K562 (cell line): Measurements from ENCODE around the gene NPR1. TPM values are rescaled to one million over a fixed set of nuclear protein-coding genes. Genes with fewer than 3 reads are reported as not detected.

ENCODE experiments used
- ATAC-seq: fragments of 200-7000 bp; cut with Tn5 transposase; 3 replicates; pipeline ENCODE4 v1.9.1; 2020; ENCODE audit warnings: moderate library complexity
- Bru-seq: library from RNA; stranded (reverse); fragments of 400-500 nt; gene quantifications from one replicate; lab custom pipeline; 2021; lab: Mats Ljungman, UMichigan
- BruChase-seq, 2 experiments: library from RNA; stranded (reverse); fragments of 400-500 nt; gene quantifications; one replicate each; lab custom pipeline; 2021; lab: Mats Ljungman, UMichigan
- BruUV-seq: library from RNA; stranded (reverse); fragments of 400-500 nt; replicated peaks from 2 replicates; lab custom pipeline; 2021; lab: Mats Ljungman, UMichigan
- CTCF ChIA-PET: fragments of 300-600 bp; formaldehyde crosslinking; extraction: SDS; loops from one replicate; lab custom pipeline; 2021; ENCODE audit warnings: low intra/inter-chr PET ratio; lab: Yijun Ruan, JAX
- POLR2A ChIA-PET: fragments of 300-600, 350-650 bp; sonication (Branson Sonifier 250); formaldehyde crosslinking; extraction: SDS; loops from one replicate; lab custom pipeline; 2021; ENCODE audit warnings: antibody characterized with exemption, inconsistent platforms; lab: Yijun Ruan, JAX
- DNase-seq, 4 experiments: peaks; one replicate each; pipeline versions ENCODE4 v3.0.0 to v3.0.0-alpha.2; 2011 to 2018; ENCODE audit warnings: low spot score in 3 of 4, mixed read lengths in 3 of 4; ENCODE audit errors: extremely low read depth in 1 of 4
- FAIRE-seq: peaks from 2 replicates; lab custom pipeline; 2011; peaks lifted over from hg19 to GRCh38; lab: Jason Lieb, UNC
- H2AFZ ChIP-seq: 2 replicates; pipeline ENCODE4 v1.6.0; 2011; ENCODE audit warnings: low read depth, low read length, control low read depth, inconsistent platforms
- H3K27ac ChIP-seq: fragments of 200-600 bp; 3 replicates; pipeline ENCODE4 v1.8.0; 2011; ENCODE audit warnings: low read depth, mild to moderate bottlenecking, control low read depth, inconsistent platforms, low read length, moderate library complexity, mixed read lengths; ENCODE audit errors: extremely low read depth
- H3K27me3 ChIP-seq, 2 experiments: fragments of 300-600 bp in 1 of 2; 2 replicates in 1 of 2; 3 replicates in 1 of 2; pipeline versions ENCODE4 v1.6.0 to v1.8.0; 2011; ENCODE audit warnings: inconsistent platforms in 2 of 2, low read length in 2 of 2, mild to moderate bottlenecking in 1 of 2, mixed read lengths in 1 of 2, moderate library complexity in 1 of 2; ENCODE audit not compliant: control insufficient read depth in 2 of 2, insufficient read depth in 2 of 2
- H3K36me3 ChIP-seq: fragments of 300-600 bp; 3 replicates; pipeline ENCODE4 v1.8.0; 2011; ENCODE audit warnings: mild to moderate bottlenecking, low read length, inconsistent platforms; ENCODE audit not compliant: control insufficient read depth, insufficient read depth
- H3K4me1 ChIP-seq, 2 experiments: fragments of 200-600 bp in 1 of 2; replicated peaks in 1 of 2; 2 replicates in 1 of 2; 3 replicates in 1 of 2; pipeline versions ENCODE4 v1.5.1 to v1.8.0; 2011; ENCODE audit warnings: inconsistent platforms in 2 of 2, low read length in 2 of 2, mild to moderate bottlenecking in 1 of 2, mixed read lengths in 1 of 2, moderate library complexity in 1 of 2; ENCODE audit not compliant: control insufficient read depth in 2 of 2, insufficient read depth in 2 of 2
- H3K4me2 ChIP-seq: 2 replicates; pipeline ENCODE4 v1.6.1; 2011; ENCODE audit warnings: low read length, control low read depth, inconsistent platforms, mixed read lengths; ENCODE audit not compliant: insufficient read depth
- H3K4me3 ChIP-seq: fragments of 200-600 bp; sonication (generic), shearing (Covaris generic); 2 replicates; pipeline ENCODE4 v1.5.1; 2016; ENCODE audit warnings: control low read depth, inconsistent platforms
- H3K79me2 ChIP-seq: fragments of 200-600 bp; 3 replicates; pipeline ENCODE4 v1.8.0; 2011; ENCODE audit warnings: low read length, inconsistent platforms; ENCODE audit not compliant: control insufficient read depth, insufficient read depth
- H3K9ac ChIP-seq, 2 experiments: 2 replicates each; pipeline versions ENCODE4 v1.6.0 to v1.6.1; 2011; ENCODE audit warnings: low read depth in 2 of 2, low read length in 2 of 2, control low read depth in 1 of 2, inconsistent platforms in 1 of 2, mild to moderate bottlenecking in 1 of 2, mixed read lengths in 1 of 2; ENCODE audit not compliant: insufficient read depth in 1 of 2
- H3K9me1 ChIP-seq: one replicate; pipeline ENCODE4 v1.6.0; 2011; ENCODE audit warnings: inconsistent platforms, mild to moderate bottlenecking, low read length, moderate library complexity; ENCODE audit not compliant: control insufficient read depth, insufficient read depth
- H3K9me3 ChIP-seq: replicated peaks from 2 replicates; pipeline ENCODE4 v1.5.1; 2011; ENCODE audit warnings: low read depth, low read length, inconsistent platforms; ENCODE audit not compliant: control insufficient read depth, insufficient read depth
- H4K20me1 ChIP-seq: replicated peaks from 2 replicates; pipeline ENCODE4 v1.6.1; 2011; ENCODE audit warnings: low read length, inconsistent platforms, mixed read lengths; ENCODE audit not compliant: control insufficient read depth, insufficient read depth
- E2F6 ChIP-seq, 2 experiments: IDR thresholded peaks; 2 replicates each; pipeline ENCODE4 v1.6.1; 2011; ENCODE audit warnings: borderline replicate concordance in 1 of 2, control low read depth in 1 of 2, low read depth in 1 of 2, low read length in 1 of 2, mild to moderate bottlenecking in 1 of 2, mixed read lengths in 1 of 2, moderate library complexity in 1 of 2; ENCODE audit not compliant: insufficient read depth in 1 of 2, insufficient read length in 1 of 2, poor library complexity in 1 of 2, severe bottlenecking in 1 of 2; ENCODE audit errors: extremely low read depth in 1 of 2
- WGBS: fragments of 100-300 bp; shearing (Covaris generic); methylation state at CpG from one replicate; pipeline ENCODE4 v1.1.6; 2016; ENCODE audit warnings: low coverage, mixed read lengths; ENCODE audit not compliant: insufficient coverage; ENCODE audit errors: missing lambda C conversion rate; 5-methylcytosine and 5-hydroxymethylcytosine counted together
- in situ Hi-C: fragments of 300-500 bp; cut with MboI; formaldehyde crosslinking; loops from 4 replicates; pipeline ENCODE4 v1.15.0; 2018; ENCODE audit warnings: inconsistent platforms, mixed read lengths
- intact Hi-C: fragments of 100-400 bp; cut with micrococcal nuclease; formaldehyde crosslinking; loops from 2 replicates; pipeline ENCODE4 v1.14.2; 2022
- long read RNA-seq, 3 experiments: library from polyadenylated mRNA in 2 of 3; library from RNA in 1 of 3; unstranded in 2 of 3; stranded (forward) in 1 of 3; transcript quantifications; one replicate each; pipeline ENCODE4 v2.0.0, GENCODE V29; 2019 to 2022
- polyA minus RNA-seq, 3 experiments: library from RNA; depleted of rRNA, polyadenylated mRNA; stranded (reverse); fragments of >200 nt; gene quantifications; 2 replicates each; pipeline ENCODE4 v1.2.3, GENCODE V29; 2011
- polyA plus RNA-seq, 8 experiments: library from polyadenylated mRNA; depleted of rRNA in 4 of 8; stranded (reverse) in 5 of 8; unstranded in 3 of 8; fragments of >200 nt; fragmentation: Nextera tagmentation in 2 of 8; fragmentation: Illumina TruSeq in 1 of 8; extraction: Ambion mirVana in 2 of 8; extraction: Trizol in 1 of 8; gene quantifications; 2 replicates each; pipeline versions ENCODE4 v1.2.1 to v1.2.3, GENCODE V29; 2011 to 2014; ENCODE audit warnings: inconsistent platforms in 1 of 8, missing spikeins in 1 of 8
- total RNA-seq, 7 experiments: library from RNA; depleted of rRNA in 6 of 7; stranded (reverse); fragments of >200 nt in 6 of 7; fragmentation: Illumina TruSeq in 2 of 7; extraction: Trizol in 2 of 7; gene quantifications; 2 replicates each; pipeline versions ENCODE4 v1.2.1 to v1.2.3, GENCODE V29; 2011 to 2021; ENCODE audit warnings: low replicate concordance in 1 of 7

NPR1 gene
- total RNA-seq (2011; cell fraction: chromatin; rRNA removed; ENCODE audit: low replicate concordance): 0.58 TPM in 1 of 2 replicates, not detected in the other
- 0.13 and 0.17 TPM in 2 replicates for total RNA-seq (2011; cell fraction: nucleolus; rRNA removed)
- total RNA-seq (2011; cell fraction: nucleoplasm; rRNA removed): not detected in 2 replicates
- total RNA-seq (2014; rRNA removed) (0.05 TPM in 1 of 2 replicates, not detected in the other), total RNA-seq (2014; rRNA removed; fragmentation: Illumina TruSeq; extraction: Trizol) (not detected in 2 replicates), total RNA-seq (2015; rRNA removed; fragmentation: Illumina TruSeq; extraction: Trizol) (not detected in 2 replicates), total RNA-seq (2021) (0.04 and 0.16 TPM in 2 replicates), polyA plus RNA-seq (2011; rRNA removed) (0.06 TPM in 1 of 2 replicates, not detected in the other), polyA plus RNA-seq (2014; fragmentation: Illumina TruSeq; extraction: Trizol) (not detected in 2 replicates), polyA plus RNA-seq (2014; fragmentation: Nextera tagmentation; extraction: Ambion mirVana) (not detected), polyA plus RNA-seq (2014; rRNA removed) (not detected in 2 replicates), polyA minus RNA-seq (2011; rRNA and poly(A)+ RNA removed) (not detected in 2 replicates), Bru-seq, nascent RNA (percentile 13 among the genes with signal in this experiment), BruChase-seq, experiment 1, labeled RNA remaining after a 2-hour chase (percentile 6 among the genes with signal in this experiment), BruChase-seq, experiment 2, labeled RNA remaining after a 6-hour chase (not detected)
- polyA plus RNA-seq (2011; cell fraction: cytosol; rRNA removed): 0.12 TPM in 1 of 2 replicates, not detected in the other
- 0.06 and 0.26 TPM in 2 replicates for polyA plus RNA-seq (2011; cell fraction: nucleus; rRNA removed)
- 0.01 and 0.03 TPM in 2 replicates for polyA plus RNA-seq (2012)
- polyA minus RNA-seq (2011; cell fraction: cytosol; rRNA and poly(A)+ RNA removed): 0.48 and 1.6 TPM in 2 replicates
- polyA minus RNA-seq (2011; cell fraction: nucleus; rRNA and poly(A)+ RNA removed): 0.13 TPM in 1 of 2 replicates, not detected in the other
- long read RNA-seq, experiment 1: 0 reads
- long read RNA-seq, experiment 2: 0 reads
- long read RNA-seq, experiment 3: 0 reads

GRCh38 chr1:153678519-153679336, at the start of gene NPR1:
Gene NPR1, plus strand, starts transcription at chr1:153678688. Its CDS starts 421 bp downstream, at chr1:153679109.
- H3K4me3 ChIP-seq: no peak within 1 kb of the TSS
- in situ Hi-C loops (loop anchor here (5.0 kb wide), 1 partner anchor 309 kb away; the partner anchor contains the start of gene RAB13), intact Hi-C loops (loop anchor here (5.0 kb wide), 1 partner anchor 94 kb away; no protein-coding TSS in a partner anchor)
- ATAC-seq: peak; percentile 56
- no peaks in the 10 kb centered on the region for H3K9me1 ChIP-seq
- no peaks in the 10 kb centered on the region for H3K79me2 ChIP-seq
- H2AFZ ChIP-seq: peak within 1 kb of the TSS; percentile 55
- peak in 1 of 4 experiments; percentile 27 for DNase-seq
- H4K20me1 ChIP-seq: no peaks in the 10 kb centered on the region; the same call in 1 of the 2 replicates
- H3K4me2 ChIP-seq: peak within 1 kb of the TSS; percentile 32
- peak within 1 kb of the TSS in 1 of 2 experiments; percentile 66; a peak in 2 of 4 replicates for H3K9ac ChIP-seq
- H3K36me3 ChIP-seq: no peaks in the 10 kb centered on the region
- H3K27ac ChIP-seq: no peak within 1 kb of the TSS
- 21% methylated on average over 53 of the region's 78 CpGs for WGBS
- peaks cover 0 to 19% of the 10 kb centered on the region in 2 experiments; a peak in 3 of 5 replicates for H3K4me1 ChIP-seq
- peaks cover 33 to 52% of the 10 kb centered on the region in 2 experiments; a peak in 4 of 5 replicates for H3K27me3 ChIP-seq
- ChIA-PET POLR2A (no interaction called here), CTCF (interaction anchor here (0.5 to 2.2 kb wide), 3 partner anchors 70 to 274 kb away, joined by 4 to 18 read pairs (median 9); no protein-coding TSS in a partner anchor)
- FAIRE-seq: no peak
- no TSS peak for BruUV-seq
- no peaks in the 10 kb centered on the region for H3K9me3 ChIP-seq
- peak in 1 of 2 experiments; percentile 58 for TF ChIP-seq E2F6 (IDR thresholded peaks at IDR 0.05; ENCODE audit: borderline replicate concordance in 1 of 2, extremely low read depth in 1 of 2, insufficient read depth in 1 of 2, insufficient read length in 1 of 2, low read depth in 1 of 2, low read length in 1 of 2, poor library complexity in 1 of 2, severe bottlenecking in 1 of 2)
